Trophoblast cell (in vitro differentiated cells and primary cell): Measurements from ENCODE around the gene RANGAP1.

Experiments
- DNase-seq, 2 donors: peaks; one replicate each; pipeline ENCODE4 v3.0.0-alpha.2; 2016
- H2AFZ ChIP-seq: 2 replicates; pipeline ENCODE4 v1.6.1; 2013; ENCODE audit warnings: low read length, moderate library complexity, mild to moderate bottlenecking; ENCODE audit not compliant: insufficient read depth, poor library complexity
- H2AK5ac ChIP-seq: 2 replicates; pipeline ENCODE4 v1.6.1; 2013; ENCODE audit warnings: mild to moderate bottlenecking, low read length
- H2BK120ac ChIP-seq: 2 replicates; pipeline ENCODE4 v1.6.1; 2013; ENCODE audit warnings: low read length, mild to moderate bottlenecking, moderate library complexity; ENCODE audit not compliant: insufficient read depth, poor library complexity
- H2BK12ac ChIP-seq: 2 replicates; pipeline ENCODE4 v1.6.1; 2013; ENCODE audit warnings: mild to moderate bottlenecking, low read length, moderate library complexity
- H2BK5ac ChIP-seq: 2 replicates; pipeline ENCODE4 v1.6.1; 2013; ENCODE audit warnings: low read length, low read depth, moderate library complexity, mild to moderate bottlenecking; ENCODE audit not compliant: poor library complexity
- H3K14ac ChIP-seq: 2 replicates; pipeline ENCODE4 v1.6.1; 2013; ENCODE audit warnings: mild to moderate bottlenecking, low read length
- H3K18ac ChIP-seq: 2 replicates; pipeline ENCODE4 v1.6.1; 2013; ENCODE audit warnings: mild to moderate bottlenecking, low read length
- H3K23ac ChIP-seq: 2 replicates; pipeline ENCODE4 v1.6.1; 2013; ENCODE audit warnings: low read length
- H3K27ac ChIP-seq: 2 replicates; pipeline ENCODE4 v1.5.1; 2013; ENCODE audit warnings: low read depth, mild to moderate bottlenecking, inconsistent platforms, low read length, moderate library complexity
- H3K27me3 ChIP-seq: 2 replicates; pipeline ENCODE4 v1.6.1; 2013; ENCODE audit warnings: inconsistent platforms, mild to moderate bottlenecking, low read length, moderate library complexity; ENCODE audit not compliant: insufficient read depth
- H3K36me3 ChIP-seq, 2 experiments: 1 replicate in 1 of 2; 2 replicates in 1 of 2; pipeline ENCODE4 v1.6.1; 2013; ENCODE audit warnings: low read length in 2 of 2, mild to moderate bottlenecking in 2 of 2, moderate library complexity in 1 of 2; ENCODE audit not compliant: insufficient read depth in 2 of 2, control insufficient read depth in 1 of 2
- H3K4ac ChIP-seq: 2 replicates; pipeline ENCODE4 v1.6.1; 2013; ENCODE audit warnings: low read depth, mild to moderate bottlenecking, low read length, moderate library complexity
- H3K4me1 ChIP-seq, 2 experiments: 1 replicate in 1 of 2; 2 replicates in 1 of 2; pipeline ENCODE4 v1.6.1; 2013; ENCODE audit warnings: low read length in 2 of 2, mild to moderate bottlenecking in 2 of 2, moderate library complexity in 1 of 2; ENCODE audit not compliant: insufficient read depth in 2 of 2, control insufficient read depth in 1 of 2
- H3K4me2 ChIP-seq: 2 replicates; pipeline ENCODE4 v1.6.1; 2013; ENCODE audit warnings: inconsistent platforms, mild to moderate bottlenecking, low read length, moderate library complexity
- H3K4me3 ChIP-seq: 2 replicates; pipeline ENCODE4 v1.5.1; 2013; ENCODE audit warnings: mild to moderate bottlenecking, low read depth, low read length, inconsistent platforms
- H3K79me1 ChIP-seq: one replicate; pipeline ENCODE4 v1.6.1; 2013; ENCODE audit warnings: low read length
- H3K79me2 ChIP-seq: 2 replicates; pipeline ENCODE4 v1.6.1; 2013; ENCODE audit warnings: low read length, mild to moderate bottlenecking; ENCODE audit not compliant: control insufficient read depth, insufficient read depth, poor library complexity
- H3K9ac ChIP-seq: 2 replicates; pipeline ENCODE4 v1.6.1; 2013; ENCODE audit warnings: mild to moderate bottlenecking, low read length
- H3K9me3 ChIP-seq: 2 replicates; pipeline ENCODE4 v1.6.1; 2013; ENCODE audit warnings: low read depth, mild to moderate bottlenecking, control low read depth, inconsistent platforms, low read length; ENCODE audit not compliant: insufficient read depth
- H4K12ac ChIP-seq: 2 replicates; pipeline ENCODE4 v1.6.1; 2013; ENCODE audit warnings: low read depth, mild to moderate bottlenecking, low read length, moderate library complexity
- H4K8ac ChIP-seq: 2 replicates; pipeline ENCODE4 v1.6.1; 2013; ENCODE audit warnings: low read depth, mild to moderate bottlenecking, low read length, moderate library complexity
- H4K91ac ChIP-seq: one replicate; pipeline ENCODE4 v1.6.1; 2013; ENCODE audit warnings: low read depth, mild to moderate bottlenecking, low read length, moderate library complexity
- WGBS: extraction: QIAGEN DNeasy Blood & Tissue Kit; methylation state at CpG from one replicate; pipeline ENCODE4 v1.1.7; 2013; ENCODE audit warnings: missing lambda C conversion rate; ENCODE audit not compliant: insufficient read length, insufficient coverage; ENCODE audit errors: extremely low coverage; 5-methylcytosine and 5-hydroxymethylcytosine counted together

Gene RANGAP1

DNA sequence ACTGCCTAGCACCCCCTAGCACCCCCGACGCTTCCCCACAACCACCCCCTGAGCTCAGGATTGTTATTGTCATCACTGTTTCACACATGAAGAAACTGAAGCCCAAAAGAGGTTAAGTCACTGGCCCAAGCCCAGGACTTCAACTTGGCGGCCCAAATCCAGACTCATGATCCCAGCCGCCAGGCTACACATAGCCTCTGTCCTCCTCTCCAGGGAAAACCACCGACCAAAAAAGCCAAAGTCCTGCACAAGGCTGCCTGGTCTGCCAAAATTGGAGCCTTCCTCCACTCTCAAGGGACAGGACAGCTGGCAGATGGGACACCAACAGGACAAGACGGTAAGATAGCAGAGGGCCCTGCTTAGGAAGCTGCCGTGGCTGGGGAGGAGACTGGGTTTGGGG, 70.1 kb downstream of the RANGAP1 start:
- H2BK120ac ChIP-seq: no peak overlapping the region
- no peak overlapping the region for H3K18ac ChIP-seq
- H3K36me3 ChIP-seq: peaks cover 21 to 41% of the 10 kb centered on the region in 2 experiments
- no peak overlapping the region for H4K91ac ChIP-seq
- no CpG with 5 or more reads among the region's 7 CpGs for WGBS
- peaks cover 2% of the 10 kb centered on the region for H3K9me3 ChIP-seq
- H4K12ac ChIP-seq: no peak overlapping the region
- no peaks in the 10 kb centered on the region for H3K27me3 ChIP-seq
- no peaks in the 10 kb centered on the region for H3K79me2 ChIP-seq
- no peak overlapping the region for H2BK5ac ChIP-seq
- H2AFZ ChIP-seq: no peak overlapping the region
- H3K27ac ChIP-seq: no peak overlapping the region
- no peak overlapping the region for H3K4me2 ChIP-seq
- no peak overlapping the region for H3K4ac ChIP-seq
- DNase-seq: no peak
- no peak overlapping the region for H2AK5ac ChIP-seq
- no peak overlapping the region for H3K14ac ChIP-seq
- H3K9ac ChIP-seq: no peak overlapping the region
- no peak overlapping the region for H3K23ac ChIP-seq
- H3K4me3 ChIP-seq: no peak overlapping the region
- peaks cover 2 to 6% of the 10 kb centered on the region in 2 experiments for H3K4me1 ChIP-seq
- H2BK12ac ChIP-seq: no peak overlapping the region
- H4K8ac ChIP-seq: no peak overlapping the region
- H3K79me1 ChIP-seq: no peaks in the 10 kb centered on the region

DNA sequence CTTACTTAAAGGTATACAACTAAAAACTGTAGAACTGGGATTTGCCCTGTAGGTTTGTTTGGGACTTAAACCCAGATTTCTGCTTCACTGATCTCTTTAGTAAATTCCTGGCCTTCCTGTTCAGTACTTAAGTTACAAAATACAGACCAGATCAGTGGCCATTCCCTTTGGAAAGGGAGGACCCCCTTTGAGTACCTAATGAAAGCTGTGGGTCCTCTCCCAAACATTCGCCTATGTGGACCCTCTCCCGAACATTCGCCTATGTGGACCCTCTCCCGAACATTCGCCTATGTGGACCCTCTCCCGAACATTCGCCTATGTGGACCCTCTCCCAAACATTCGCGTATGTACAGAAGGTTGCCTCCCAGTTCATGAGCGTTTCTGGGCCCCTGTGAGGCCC, 70.6 kb downstream of the RANGAP1 start:
- WGBS: no CpG with 5 or more reads among the region's 10 CpGs
- no peak overlapping the region for H3K23ac ChIP-seq
- no peak overlapping the region for H4K8ac ChIP-seq
- H2BK12ac ChIP-seq: no peak overlapping the region
- DNase-seq: no peak
- H3K27me3 ChIP-seq: no peaks in the 10 kb centered on the region
- H2AFZ ChIP-seq: no peak overlapping the region
- H4K12ac ChIP-seq: no peak overlapping the region
- H3K4me2 ChIP-seq: no peak overlapping the region
- no peak overlapping the region for H4K91ac ChIP-seq
- H3K4me3 ChIP-seq: no peak overlapping the region
- H3K4me1 ChIP-seq: peaks cover 2 to 6% of the 10 kb centered on the region in 2 experiments
- H3K36me3 ChIP-seq: peaks cover 21 to 41% of the 10 kb centered on the region in 2 experiments
- H3K27ac ChIP-seq: no peak overlapping the region
- H2BK5ac ChIP-seq: no peak overlapping the region
- H2AK5ac ChIP-seq: no peak overlapping the region
- H2BK120ac ChIP-seq: no peak overlapping the region
- H3K18ac ChIP-seq: no peak overlapping the region
- H3K79me2 ChIP-seq: no peaks in the 10 kb centered on the region
- H3K9me3 ChIP-seq: peaks cover 2% of the 10 kb centered on the region
- no peak overlapping the region for H3K4ac ChIP-seq
- no peak overlapping the region for H3K9ac ChIP-seq
- H3K14ac ChIP-seq: no peak overlapping the region
- H3K79me1 ChIP-seq: no peaks in the 10 kb centered on the region

DNA sequence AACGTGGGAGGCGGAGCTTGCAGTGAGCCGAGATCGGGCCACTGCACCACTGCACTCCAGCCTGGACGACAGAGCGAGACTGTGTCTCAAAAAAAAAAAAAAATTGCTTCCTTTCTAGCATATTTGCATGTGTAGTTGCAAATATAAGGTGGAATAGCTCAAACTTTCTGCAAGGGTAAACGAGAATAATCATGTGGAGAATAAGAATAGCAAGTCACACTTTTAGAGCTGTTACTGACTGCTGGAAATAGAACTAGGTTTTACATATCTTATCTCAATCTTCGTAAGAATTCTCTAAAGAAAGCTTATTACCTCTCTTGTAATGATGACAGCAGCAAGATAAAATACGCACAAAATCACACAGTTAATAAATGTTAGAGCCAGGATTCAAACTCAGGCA, 79.3 kb downstream of the RANGAP1 start:
- H4K8ac ChIP-seq: no peak overlapping the region
- no peak overlapping the region for H3K18ac ChIP-seq
- H3K36me3 ChIP-seq: peaks cover 10 to 11% of the 10 kb centered on the region in 2 experiments
- H4K12ac ChIP-seq: no peak overlapping the region
- H3K4ac ChIP-seq: no peak overlapping the region
- no peak for DNase-seq
- H3K27ac ChIP-seq: no peak overlapping the region
- H3K79me2 ChIP-seq: peaks cover 3% of the 10 kb centered on the region
- peaks cover 4 to 6% of the 10 kb centered on the region in 2 experiments for H3K4me1 ChIP-seq
- H2AK5ac ChIP-seq: no peak overlapping the region
- no peak overlapping the region for H3K4me3 ChIP-seq
- WGBS: no CpG with 5 or more reads among the region's 9 CpGs
- no peak overlapping the region for H2BK120ac ChIP-seq
- peaks cover 3% of the 10 kb centered on the region for H3K79me1 ChIP-seq
- no peak overlapping the region for H2BK12ac ChIP-seq
- H2BK5ac ChIP-seq: no peak overlapping the region
- H3K23ac ChIP-seq: no peak overlapping the region
- no peak overlapping the region for H4K91ac ChIP-seq
- no peaks in the 10 kb centered on the region for H3K27me3 ChIP-seq
- no peaks in the 10 kb centered on the region for H3K9me3 ChIP-seq
- no peak overlapping the region for H3K14ac ChIP-seq
- H3K4me2 ChIP-seq: no peak overlapping the region
- no peak overlapping the region for H2AFZ ChIP-seq
- H3K9ac ChIP-seq: no peak overlapping the region

DNA sequence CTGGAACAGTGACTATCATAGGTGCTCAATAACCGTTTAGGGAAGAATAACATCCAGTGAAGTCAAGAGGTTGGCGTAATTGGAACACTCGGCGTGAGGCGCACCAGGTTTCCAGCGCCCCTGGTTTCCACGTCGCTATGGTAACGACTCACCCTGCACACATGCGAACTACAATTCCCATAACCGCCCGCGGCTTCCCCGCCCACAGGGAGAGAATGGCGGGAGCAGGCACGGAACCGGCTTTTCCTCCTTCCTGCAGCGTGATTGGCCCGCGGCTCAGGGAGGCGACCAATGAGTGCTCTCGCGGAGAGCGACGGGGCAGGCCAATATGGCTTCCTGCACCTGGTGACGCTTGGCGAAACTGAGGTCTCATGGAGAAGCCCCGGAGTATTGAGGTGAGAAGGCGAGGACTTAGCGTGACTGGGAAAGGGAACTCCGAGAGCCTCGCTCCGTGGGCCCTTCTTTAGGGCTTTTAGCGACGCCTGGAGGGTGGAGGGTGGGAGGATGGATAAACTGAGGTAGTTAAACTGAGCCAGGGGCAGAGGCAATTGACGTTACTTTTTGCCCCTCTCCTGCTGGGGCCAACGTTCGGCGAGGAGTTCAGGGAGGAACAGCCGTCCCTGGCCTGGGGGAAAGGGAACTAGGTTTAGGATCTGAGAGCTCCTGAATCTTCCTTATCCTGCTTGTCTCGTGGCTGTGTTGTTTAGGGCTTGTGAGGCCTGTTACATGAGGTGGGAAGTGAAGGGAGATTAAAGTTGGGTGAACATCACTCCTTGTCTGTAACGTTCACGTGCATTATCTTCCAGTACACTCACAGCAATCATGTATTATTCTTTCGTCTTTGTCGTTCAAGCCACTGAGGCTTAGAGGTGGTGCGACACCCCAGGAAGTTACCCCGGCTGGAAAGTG, 80.7 kb downstream of the RANGAP1 start, which contains the start of gene L3MBTL2:
TSS of gene L3MBTL2 (plus strand) at position 321 of the 909 bp plus-strand sequence. CDS start at position 372, 51 bp downstream.
- Histone ChIP-seq H3K4me1 (peaks cover 4 to 6% of the 10 kb centered on the region in 2 experiments), H3K4me2 (peak within 1 kb of the TSS; percentile 69), H3K18ac (peak within 1 kb of the TSS; percentile 82), H3K23ac (no peak within 1 kb of the TSS), H3K27ac (peak within 1 kb of the TSS; percentile 6), H3K4me3 (peak within 1 kb of the TSS; percentile 85), H2AFZ (peak within 1 kb of the TSS; percentile 96), H4K12ac (peak within 1 kb of the TSS; percentile 55), H2BK12ac (no peak within 1 kb of the TSS), H3K14ac (peak within 1 kb of the TSS; percentile 47), H3K9ac (peak within 1 kb of the TSS; percentile 86), H2AK5ac (peak within 1 kb of the TSS; percentile 33), H3K79me1 (peaks cover 3% of the 10 kb centered on the region), H3K9me3 (no peaks in the 10 kb centered on the region), H3K4ac (peak within 1 kb of the TSS; percentile 55), H3K27me3 (no peaks in the 10 kb centered on the region), H2BK5ac (peak within 1 kb of the TSS; percentile 79), H3K36me3 (peaks cover 3 to 4% of the 10 kb centered on the region in 2 experiments), H4K8ac (peak within 1 kb of the TSS; percentile 94), H2BK120ac (peak within 1 kb of the TSS; percentile 23), H4K91ac (peak within 1 kb of the TSS; percentile 78), H3K79me2 (peaks cover 3% of the 10 kb centered on the region)
- WGBS: no CpG with 5 or more reads among the region's 47 CpGs
- peak; percentile 96 to 99 for DNase-seq
